WI38 (cell line): ENCODE data around the gene KRTAP15-1.

Experiments
- H3K4me3 ChIP-seq: 2 replicates; pipeline ENCODE4 v1.5.1; 2011; ENCODE audit warnings: low read depth, mild to moderate bottlenecking, control low read depth, low read length
- TF ChIP-seq, protein P1 (sequence below): IDR thresholded peaks from 2 replicates; pipeline ENCODE4 v1.5.1; 2012; ENCODE audit warnings: low read depth, mild to moderate bottlenecking, control low read depth, low read length

Gene KRTAP15-1

DNA sequence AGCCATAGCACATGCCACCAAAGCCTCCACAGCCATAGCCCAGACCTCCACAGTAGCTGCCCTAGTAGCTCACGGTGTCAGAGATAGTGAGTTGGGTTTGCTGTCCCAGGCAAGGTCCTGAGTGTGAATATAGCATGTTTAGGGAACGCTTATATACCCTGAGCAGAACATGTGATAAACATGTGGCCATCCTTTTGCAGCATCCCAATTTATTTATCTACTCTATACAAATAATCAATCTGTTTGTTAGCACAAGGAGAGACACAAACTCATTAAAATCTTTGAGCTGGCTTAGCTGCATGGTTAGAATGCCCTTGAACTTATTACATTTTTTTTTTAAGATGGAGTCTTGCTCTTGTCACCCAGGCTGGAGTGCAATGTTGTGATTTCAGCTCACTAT is 47.3 kb downstream of the KRTAP15-1 start, which contains the start of gene KRTAP19-2:
Gene KRTAP19-2, minus strand, starts transcription at position 101 of the 400 bp plus-strand sequence. Its CDS starts 88 bp downstream, at position 13.
- TF ChIP-seq, protein P1, sequence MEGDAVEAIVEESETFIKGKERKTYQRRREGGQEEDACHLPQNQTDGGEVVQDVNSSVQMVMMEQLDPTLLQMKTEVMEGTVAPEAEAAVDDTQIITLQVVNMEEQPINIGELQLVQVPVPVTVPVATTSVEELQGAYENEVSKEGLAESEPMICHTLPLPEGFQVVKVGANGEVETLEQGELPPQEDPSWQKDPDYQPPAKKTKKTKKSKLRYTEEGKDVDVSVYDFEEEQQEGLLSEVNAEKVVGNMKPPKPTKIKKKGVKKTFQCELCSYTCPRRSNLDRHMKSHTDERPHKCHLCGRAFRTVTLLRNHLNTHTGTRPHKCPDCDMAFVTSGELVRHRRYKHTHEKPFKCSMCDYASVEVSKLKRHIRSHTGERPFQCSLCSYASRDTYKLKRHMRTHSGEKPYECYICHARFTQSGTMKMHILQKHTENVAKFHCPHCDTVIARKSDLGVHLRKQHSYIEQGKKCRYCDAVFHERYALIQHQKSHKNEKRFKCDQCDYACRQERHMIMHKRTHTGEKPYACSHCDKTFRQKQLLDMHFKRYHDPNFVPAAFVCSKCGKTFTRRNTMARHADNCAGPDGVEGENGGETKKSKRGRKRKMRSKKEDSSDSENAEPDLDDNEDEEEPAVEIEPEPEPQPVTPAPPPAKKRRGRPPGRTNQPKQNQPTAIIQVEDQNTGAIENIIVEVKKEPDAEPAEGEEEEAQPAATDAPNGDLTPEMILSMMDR: no peak

More for the DNA sequence above, 47.3 kb downstream of the KRTAP15-1 start, which contains the start of gene KRTAP19-2:
- no peak within 1 kb of the TSS for H3K4me3 ChIP-seq
